Eye (tissue), 1 donor: ENCODE measurements around the gene TMEM121.
A peak's percentile ranks its signal among the peaks of the same experiment; 100 is the strongest.
"Not testable (repeated sequence)": the region's sequence is repeated elsewhere in the genome, so short reads cannot be mapped to it uniquely, and the experiment has no call there.

Experiments
- DNase-seq: peaks from one replicate; pipeline ENCODE4 v3.0.0-alpha.2; 2015

TMEM121 gene

DNA sequence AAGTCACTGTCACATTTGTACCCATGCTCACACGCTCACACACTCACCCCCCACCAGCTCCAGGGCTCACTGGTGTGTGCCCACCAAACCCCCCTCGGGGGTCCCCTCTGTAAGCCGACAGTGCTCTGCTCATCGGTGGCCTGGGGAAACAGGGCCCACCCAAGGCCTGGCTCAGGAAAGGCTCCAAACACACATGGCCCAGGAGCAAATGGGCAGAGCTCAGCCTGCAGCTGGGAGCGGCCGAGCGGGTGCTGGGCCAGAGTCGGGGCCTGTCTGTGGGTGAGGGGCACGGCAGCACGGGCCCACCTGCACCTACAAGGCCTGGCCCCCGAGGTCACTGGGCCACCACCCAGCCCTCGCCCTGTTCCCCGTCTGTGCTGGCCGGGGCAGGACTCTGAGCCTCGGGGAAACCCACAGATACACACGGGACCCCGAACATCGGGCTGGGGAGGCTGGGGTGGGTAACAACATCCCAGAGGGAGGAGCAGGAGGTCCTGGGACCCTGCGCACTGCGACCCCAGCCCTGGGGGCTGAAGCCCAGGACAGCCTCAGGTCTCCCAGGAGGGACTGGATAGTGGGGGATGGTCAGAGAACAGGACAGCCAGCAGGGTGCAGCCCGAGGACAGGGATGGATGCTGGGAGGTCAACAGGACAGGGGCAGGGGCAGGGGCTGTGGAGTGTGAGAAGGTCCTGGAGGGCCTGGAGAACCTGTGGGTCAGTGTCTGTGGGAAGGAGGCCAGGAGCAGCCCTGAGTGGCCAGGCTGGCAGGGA lies 45.0 kb downstream of the TMEM121 start:
- not testable (repeated sequence) for DNase-seq

DNA sequence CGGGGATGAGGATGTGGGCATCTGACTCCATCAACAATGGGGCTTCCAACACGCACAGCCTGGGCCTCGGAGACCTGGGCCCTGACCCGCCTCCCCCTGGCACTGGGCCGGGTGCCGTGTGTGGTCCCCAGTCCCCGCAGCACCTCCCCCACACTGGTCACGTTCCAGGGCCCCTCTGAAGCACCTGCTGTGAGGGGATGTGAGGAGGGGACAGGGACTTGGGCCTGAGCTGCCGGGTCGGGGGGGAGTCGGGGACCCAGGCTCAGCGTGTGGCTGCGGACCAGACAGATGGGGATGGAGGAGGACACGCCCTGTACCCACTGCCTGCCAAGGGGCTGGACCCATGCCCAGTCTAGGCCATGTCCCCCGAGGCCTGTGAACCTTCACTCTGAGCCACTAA lies 45.7 kb downstream of the TMEM121 start:
- DNase-seq = not testable (repeated sequence)

DNA sequence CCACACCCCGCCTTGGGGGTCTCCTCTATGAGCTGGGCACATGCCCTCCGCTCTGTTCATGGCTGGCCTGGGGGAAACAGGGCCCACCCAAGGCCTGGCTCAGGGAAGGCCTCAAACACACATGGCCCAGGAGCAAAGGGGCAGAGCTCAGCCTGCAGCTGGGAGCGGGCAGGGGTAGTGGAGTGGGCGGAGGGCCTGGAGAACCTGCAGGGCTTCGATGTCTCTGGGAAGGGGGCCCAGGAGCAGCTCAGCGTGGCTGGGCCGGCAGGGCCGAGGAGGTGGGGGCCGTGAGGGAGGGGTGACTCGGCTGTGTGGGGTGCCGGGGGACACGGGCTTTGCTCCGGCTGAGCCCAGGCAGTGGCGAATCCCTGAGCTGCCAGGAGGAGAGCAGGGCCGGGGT lies 47.5 kb downstream of the TMEM121 start:
- not testable (repeated sequence) for DNase-seq

DNA sequence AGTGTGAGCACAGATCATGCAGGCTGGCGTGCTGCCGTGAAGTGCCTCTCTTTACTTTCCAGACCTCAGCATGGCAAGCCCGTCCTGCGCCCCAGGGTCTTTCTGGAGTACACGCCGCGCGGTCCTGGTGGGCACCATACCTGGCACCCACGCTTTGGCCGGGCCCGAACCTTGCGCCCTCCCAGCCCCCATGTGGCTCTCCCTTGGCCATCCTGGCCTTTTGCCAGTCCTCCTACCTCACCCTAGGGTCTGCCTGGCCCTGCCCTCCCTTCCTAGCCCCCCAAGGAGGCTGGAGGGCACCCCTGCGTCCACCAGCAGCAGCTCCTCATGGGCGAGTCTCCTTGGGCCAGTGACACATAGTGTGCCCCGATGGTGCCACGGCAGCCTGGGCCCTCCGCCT lies 48.0 kb downstream of the TMEM121 start:
- not testable (repeated sequence) for DNase-seq

DNA sequence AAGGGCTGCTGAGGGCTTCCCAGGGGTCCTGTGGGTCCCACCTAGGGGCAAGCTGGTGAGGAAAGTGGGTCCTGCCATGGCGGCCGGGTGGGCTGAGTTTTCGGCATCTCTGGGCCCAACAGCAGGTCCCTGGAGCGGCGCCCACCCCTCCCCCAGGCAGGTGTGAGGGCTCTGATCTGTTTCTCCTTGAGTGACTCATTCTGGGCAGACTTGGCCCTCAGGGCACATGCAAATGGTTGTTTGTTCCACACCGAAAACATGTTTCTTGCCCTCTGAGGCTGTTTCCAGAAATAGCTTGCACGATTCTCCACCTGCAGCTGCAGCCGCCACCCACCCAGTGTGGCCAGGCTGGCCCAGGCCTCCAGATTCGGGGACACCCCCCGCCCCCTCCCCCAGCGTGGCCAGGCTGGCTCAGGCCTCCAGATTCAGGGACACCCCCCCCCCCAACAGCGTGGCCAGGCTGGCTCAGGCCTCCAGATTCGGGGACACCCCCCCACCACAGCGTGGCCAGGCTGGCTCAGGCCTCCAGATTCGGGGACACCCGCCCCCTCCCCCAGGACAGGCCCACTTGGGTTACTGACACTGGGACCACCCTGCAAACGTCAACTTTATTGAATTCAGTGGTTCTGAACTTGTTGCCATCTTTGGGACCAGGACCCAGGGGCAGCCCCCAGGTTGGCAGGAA lies 48.8 kb downstream of the TMEM121 start:
- DNase-seq = not testable (repeated sequence)

DNA sequence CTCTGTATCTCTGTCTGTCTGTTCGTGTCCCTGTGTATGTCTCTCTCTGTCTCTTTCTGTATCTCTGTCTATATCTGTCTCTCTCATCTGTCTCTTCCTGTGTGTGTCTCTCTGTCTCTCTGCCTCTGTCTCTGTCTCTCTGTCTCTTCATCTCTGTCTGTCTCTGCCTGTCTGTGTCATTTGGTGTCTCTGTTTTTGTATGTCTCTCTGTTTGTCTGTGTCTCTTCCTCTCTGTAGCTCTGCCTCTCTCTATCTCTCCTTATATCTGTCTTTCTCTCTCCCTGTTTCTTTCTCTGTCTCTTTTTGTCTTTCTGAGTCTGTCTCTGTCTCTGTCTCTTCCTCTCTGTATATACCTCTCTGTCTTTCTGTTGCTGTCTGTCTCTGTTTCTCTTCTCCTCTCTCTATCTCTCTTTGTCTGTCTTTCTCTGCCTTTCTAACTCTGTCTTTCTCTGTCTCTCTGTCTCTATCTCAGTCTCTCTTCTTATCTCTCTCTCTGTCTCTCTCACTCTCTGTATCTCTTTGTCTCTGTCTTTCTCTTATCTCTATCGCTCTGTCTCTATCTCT lies 50.2 kb downstream of the TMEM121 start:
- DNase-seq = peak; percentile 1

DNA sequence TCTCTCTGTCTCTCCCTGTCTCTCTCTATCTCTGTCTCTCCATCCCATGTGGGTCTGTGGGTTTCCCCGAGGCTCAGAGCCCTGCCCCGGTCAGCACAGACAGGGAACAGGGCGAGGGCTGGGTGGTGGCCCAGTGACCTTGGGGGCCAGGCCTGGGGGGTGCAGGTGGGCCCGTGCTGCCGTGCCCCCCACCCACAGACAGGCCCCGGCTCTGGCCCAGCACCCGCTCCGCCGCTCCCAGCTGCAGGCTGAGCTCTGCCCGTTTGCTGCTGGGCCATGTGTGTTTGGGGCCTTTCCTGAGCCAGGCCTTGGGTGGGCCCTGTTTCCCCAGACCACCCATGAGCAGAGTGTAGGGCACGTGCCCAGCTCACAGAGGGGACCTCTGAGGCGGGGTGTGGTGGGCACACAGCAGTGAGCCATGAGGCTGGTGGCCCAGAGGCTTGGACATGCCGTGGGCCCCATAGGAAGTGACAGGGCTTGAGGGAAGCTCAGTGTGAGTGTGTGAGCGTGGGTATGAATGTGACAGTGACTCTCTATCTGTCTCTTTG lies 51.0 kb downstream of the TMEM121 start:
- peak; percentile 2 for DNase-seq

DNA sequence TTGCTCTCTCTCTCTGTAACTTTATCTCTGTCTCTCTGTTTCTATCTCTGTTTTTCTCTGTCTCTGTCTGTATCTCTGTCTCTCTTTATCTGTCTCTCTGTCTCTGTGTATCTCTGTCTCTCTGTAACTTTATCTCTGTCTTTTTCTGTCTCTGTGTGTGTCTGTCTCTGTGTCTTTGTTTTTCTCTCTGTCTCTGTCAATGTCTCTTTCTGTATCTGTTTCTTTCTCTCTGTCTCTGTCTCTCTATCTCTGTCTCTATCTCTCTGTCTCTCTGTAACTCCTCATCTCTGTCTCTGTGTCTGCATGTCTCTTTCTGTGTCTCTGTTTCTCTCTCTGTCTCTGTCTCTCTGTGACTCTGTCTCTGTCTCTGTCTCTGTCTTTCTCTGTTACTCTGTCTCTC lies 51.7 kb downstream of the TMEM121 start:
- peak; percentile 22 for DNase-seq

DNA sequence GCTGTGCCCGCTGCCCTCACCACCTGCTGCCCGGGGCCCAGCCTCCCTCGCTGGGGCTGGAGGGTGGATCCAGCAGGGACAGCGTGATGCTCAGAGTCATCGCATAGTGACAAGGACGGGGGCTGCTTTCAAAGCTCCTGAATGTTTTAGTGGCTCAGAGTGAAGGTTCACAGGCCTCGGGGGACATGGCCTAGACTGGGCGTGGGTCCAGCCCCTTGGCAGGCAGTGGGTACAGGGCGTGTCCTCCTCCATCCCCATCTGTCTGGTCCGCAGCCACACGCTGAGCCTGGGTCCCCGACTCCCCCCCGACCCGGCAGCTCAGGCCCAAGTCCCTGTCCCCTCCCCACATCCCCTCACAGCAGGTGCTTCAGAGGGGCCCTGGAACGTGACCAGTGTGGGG lies 52.8 kb downstream of the TMEM121 start:
- DNase-seq = not testable (repeated sequence)
